Suprapubic skin (tissue), 3 donors: ENCODE results near the gene SWAP70.

Experiments
- EP300 ChIP-seq: sonication (generic); formaldehyde crosslinking; IDR thresholded peaks from one replicate; pipeline ENCODE4 v1.6.1; 2017; ENCODE audit warnings: antibody characterized with exemption
- TF ChIP-seq, protein P1 (sequence below), 2 donors: fragments of 200-600 bp in 1 of 2; fragments of 450-650 bp in 1 of 2; sonication (generic) in 1 of 2; IDR thresholded peaks; one replicate each; pipeline ENCODE4 v1.5.1; 2016 to 2019; ENCODE audit warnings: antibody characterized with exemption in 2 of 2, mild to moderate bottlenecking in 1 of 2, moderate library complexity in 1 of 2

DNA sequence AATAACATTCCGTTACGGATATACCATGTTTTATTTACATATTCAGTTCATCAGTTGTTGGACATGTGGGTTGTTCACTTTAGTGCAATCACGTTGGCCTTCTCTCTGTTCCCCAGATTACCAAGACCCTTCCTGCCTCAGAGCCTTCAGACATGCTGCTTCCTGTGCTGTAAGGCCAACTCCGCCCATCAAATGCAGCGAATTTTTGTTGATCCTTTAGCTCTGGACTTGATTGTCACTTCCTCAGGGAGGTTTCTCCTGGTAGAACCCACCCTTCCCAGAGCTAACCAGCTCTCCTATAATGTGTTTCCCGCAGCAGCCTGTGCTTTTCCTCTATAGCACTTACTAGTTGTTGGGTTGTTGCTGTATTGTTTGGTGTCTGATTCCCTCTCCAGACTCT lies 39.4 kb downstream of the SWAP70 start:
- TF ChIP-seq, protein P1, sequence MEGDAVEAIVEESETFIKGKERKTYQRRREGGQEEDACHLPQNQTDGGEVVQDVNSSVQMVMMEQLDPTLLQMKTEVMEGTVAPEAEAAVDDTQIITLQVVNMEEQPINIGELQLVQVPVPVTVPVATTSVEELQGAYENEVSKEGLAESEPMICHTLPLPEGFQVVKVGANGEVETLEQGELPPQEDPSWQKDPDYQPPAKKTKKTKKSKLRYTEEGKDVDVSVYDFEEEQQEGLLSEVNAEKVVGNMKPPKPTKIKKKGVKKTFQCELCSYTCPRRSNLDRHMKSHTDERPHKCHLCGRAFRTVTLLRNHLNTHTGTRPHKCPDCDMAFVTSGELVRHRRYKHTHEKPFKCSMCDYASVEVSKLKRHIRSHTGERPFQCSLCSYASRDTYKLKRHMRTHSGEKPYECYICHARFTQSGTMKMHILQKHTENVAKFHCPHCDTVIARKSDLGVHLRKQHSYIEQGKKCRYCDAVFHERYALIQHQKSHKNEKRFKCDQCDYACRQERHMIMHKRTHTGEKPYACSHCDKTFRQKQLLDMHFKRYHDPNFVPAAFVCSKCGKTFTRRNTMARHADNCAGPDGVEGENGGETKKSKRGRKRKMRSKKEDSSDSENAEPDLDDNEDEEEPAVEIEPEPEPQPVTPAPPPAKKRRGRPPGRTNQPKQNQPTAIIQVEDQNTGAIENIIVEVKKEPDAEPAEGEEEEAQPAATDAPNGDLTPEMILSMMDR (IDR thresholded peaks at IDR 0.05) = no peak
- TF ChIP-seq EP300 = no peak
